ENCODE measurements around the gene PRPF19. TPM values are rescaled to one million over a fixed set of nuclear protein-coding genes. Genes with fewer than 3 reads are reported as not detected.
A peak's percentile ranks its signal among the peaks of the same experiment; 100 is the strongest.
"Not testable (repeated sequence)": the region's sequence is repeated elsewhere in the genome, so short reads cannot be mapped to it uniquely, and the experiment has no call there.

Gene PRPF19
- total and polyA plus RNA-seq, 2 donors from 2014 or later, result 70.7 to 72.1 TPM

- no peak for TF ChIP-seq CTCF (IDR thresholded peaks at IDR 0.05; ENCODE audit: borderline replicate concordance, extremely low read depth, insufficient read depth)
- Histone ChIP-seq H3K4me1 (ENCODE audit: control insufficient read depth in 2 of 3, insufficient read depth in 2 of 3, low read depth in 1 of 3, low read length in 3 of 3) (peaks cover 5 to 19% (median 10%) of the 10 kb centered on the region in 3 donors), H3K36me3 (ENCODE audit: control insufficient read depth in 2 of 3, insufficient read depth in 3 of 3, low read length in 3 of 3) (no peaks in the 10 kb centered on the region), H3K27me3 (ENCODE audit: control insufficient read depth, insufficient read depth, low read length) (no peaks in the 10 kb centered on the region), H3K27ac (ENCODE audit: low read depth in 2 of 2, low read length in 2 of 2) (no peak overlapping the region), H3K9me3 (ENCODE audit: control insufficient read depth in 2 of 3, insufficient read depth in 1 of 3, low read length in 3 of 3) (no peaks in the 10 kb centered on the region), H3K9ac (ENCODE audit: low read length in 3 of 3) (no peak overlapping the region), H3K4me3 (ENCODE audit: low read length in 3 of 3) (no peak overlapping the region)
- FAIRE-seq (no peak), DNase-seq (no peak)
- intact Hi-C loops (cut with DNase I), result no loop called here
These were observed 3.9 kb upstream of the PRPF19 start for GRCh38 chr11:60910281-60910687.

- H3K4me3 ChIP-seq (ENCODE audit: low read length in 3 of 3); H3K27me3 ChIP-seq (ENCODE audit: control insufficient read depth, insufficient read depth, low read length); H3K27ac ChIP-seq (ENCODE audit: low read depth in 2 of 2, low read length in 2 of 2); intact Hi-C loops (cut with DNase I); H3K9ac ChIP-seq (ENCODE audit: low read length in 3 of 3); DNase-seq; H3K36me3 ChIP-seq (ENCODE audit: control insufficient read depth in 2 of 3, insufficient read depth in 3 of 3, low read length in 3 of 3); H3K9me3 ChIP-seq (ENCODE audit: control insufficient read depth in 2 of 3, insufficient read depth in 1 of 3, low read length in 3 of 3); FAIRE-seq: not testable (repeated sequence)
- H3K4me1 ChIP-seq (ENCODE audit: control insufficient read depth in 2 of 3, insufficient read depth in 2 of 3, low read depth in 1 of 3, low read length in 3 of 3), result peaks cover 9 to 20% (median 10%) of the 10 kb centered on the region in 3 donors
These were observed 3.4 kb upstream of the PRPF19 start for GRCh38 chr11:60909680-60910280.

- no peak for DNase-seq
- Histone ChIP-seq H3K4me3 (ENCODE audit: low read length in 3 of 3) (no peak overlapping the region), H3K9me3 (ENCODE audit: control insufficient read depth in 2 of 3, insufficient read depth in 1 of 3, low read length in 3 of 3) (no peaks in the 10 kb centered on the region), H3K27me3 (ENCODE audit: control insufficient read depth, insufficient read depth, low read length) (no peaks in the 10 kb centered on the region), H3K9ac (ENCODE audit: low read length in 3 of 3) (no peak overlapping the region), H3K4me1 (ENCODE audit: control insufficient read depth in 2 of 3, insufficient read depth in 2 of 3, low read depth in 1 of 3, low read length in 3 of 3) (peaks cover 9 to 20% (median 12%) of the 10 kb centered on the region in 3 donors), H3K36me3 (ENCODE audit: control insufficient read depth in 2 of 3, insufficient read depth in 3 of 3, low read length in 3 of 3) (peaks cover 0 to under 1% (median 0%) of the 10 kb centered on the region in 3 donors), H3K27ac (ENCODE audit: low read depth in 2 of 2, low read length in 2 of 2) (no peak overlapping the region)
- TF ChIP-seq CTCF (IDR thresholded peaks at IDR 0.05; ENCODE audit: borderline replicate concordance, extremely low read depth, insufficient read depth), result no peak
- no peak for FAIRE-seq
- intact Hi-C loops (cut with DNase I), result no loop called here
These were observed 2.4 kb upstream of the PRPF19 start for GRCh38 chr11:60908803-60909202.

GRCh38 chr11:60905551-60906113 is 753 bp downstream of the PRPF19 start:
- intact Hi-C loops (cut with DNase I), result no loop called here
- peak in 1 of 5 donors; percentile 24 for DNase-seq

More at GRCh38 chr11:60905551-60906113, 753 bp downstream of the PRPF19 start:
- peak overlapping the region; percentile 76 to 96 (median 83) for H3K4me3 ChIP-seq (ENCODE audit: low read length in 3 of 3)
- no peaks in the 10 kb centered on the region for H3K9me3 ChIP-seq (ENCODE audit: control insufficient read depth in 2 of 3, insufficient read depth in 1 of 3, low read length in 3 of 3)
- no peak for TF ChIP-seq CTCF (IDR thresholded peaks at IDR 0.05; ENCODE audit: borderline replicate concordance, extremely low read depth, insufficient read depth)
- no peak for FAIRE-seq
- peak overlapping the region in 1 of 2 donors; percentile 85 for H3K27ac ChIP-seq (ENCODE audit: low read depth in 2 of 2, low read length in 2 of 2)
- H3K4me1 ChIP-seq (ENCODE audit: control insufficient read depth in 2 of 3, insufficient read depth in 2 of 3, low read depth in 1 of 3, low read length in 3 of 3), result peaks cover 9 to 12% (median 12%) of the 10 kb centered on the region in 3 donors
- H3K36me3 ChIP-seq (ENCODE audit: control insufficient read depth in 2 of 3, insufficient read depth in 3 of 3, low read length in 3 of 3), result peaks cover 4 to 23% (median 23%) of the 10 kb centered on the region in 3 donors
- H3K27me3 ChIP-seq (ENCODE audit: control insufficient read depth, insufficient read depth, low read length), result no peaks in the 10 kb centered on the region
- peak overlapping the region; percentile 68 to 94 (median 75) for H3K9ac ChIP-seq (ENCODE audit: low read length in 3 of 3)
